ENCODE data around the gene TOX2. TPM values are rescaled to one million over a fixed set of nuclear protein-coding genes. Genes with fewer than 3 reads are reported as not detected.

TOX2 gene
- total RNA-seq, result not detected

GRCh38 chr20:43914311-43915210 is at the start of gene TOX2:
TOX2 (plus strand) TSS chr20:43914852; CDS start chr20:43914892, 40 bp downstream.
- H3K27me3 ChIP-seq (ENCODE audit: control insufficient read depth in 3 of 3, insufficient read depth in 3 of 3, low read length in 3 of 3), result peaks cover 26 to 35% (median 32%) of the 10 kb centered on the region in 3 donors
- H3K9ac ChIP-seq (ENCODE audit: low read depth in 1 of 3, low read length in 3 of 3), result no peak within 1 kb of the TSS
- H3K9me3 ChIP-seq (ENCODE audit: control insufficient read depth in 3 of 3, low read length in 3 of 3), result peaks cover 0 to 6% (median 6%) of the 10 kb centered on the region in 3 donors
- peaks cover 5 to 12% (median 7%) of the 10 kb centered on the region in 3 donors for H3K4me1 ChIP-seq (ENCODE audit: control insufficient read depth in 3 of 3, insufficient read depth in 3 of 3, low read length in 3 of 3)
- no peak within 1 kb of the TSS for H3K27ac ChIP-seq (ENCODE audit: low read depth, low read length)
- H3K4me3 ChIP-seq (ENCODE audit: low read length in 3 of 3), result peak within 1 kb of the TSS; percentile 45 to 57 (median 54)
- no peaks in the 10 kb centered on the region for H3K36me3 ChIP-seq (ENCODE audit: control insufficient read depth in 3 of 3, insufficient read depth in 3 of 3, low read length in 3 of 3)

GRCh38 chr20:43868091-43868490 is 46.6 kb upstream of the TOX2 start:
- Histone ChIP-seq H3K9me3 (ENCODE audit: control insufficient read depth in 3 of 3, low read length in 3 of 3) (no peaks in the 10 kb centered on the region), H3K36me3 (ENCODE audit: control insufficient read depth in 3 of 3, insufficient read depth in 3 of 3, low read length in 3 of 3) (no peaks in the 10 kb centered on the region), H3K27me3 (ENCODE audit: control insufficient read depth in 3 of 3, insufficient read depth in 3 of 3, low read length in 3 of 3) (no peaks in the 10 kb centered on the region), H3K4me3 (ENCODE audit: low read length in 3 of 3) (no peak overlapping the region), H3K27ac (ENCODE audit: low read depth, low read length) (no peak overlapping the region), H3K9ac (ENCODE audit: low read depth in 1 of 3, low read length in 3 of 3) (no peak overlapping the region), H3K4me1 (ENCODE audit: control insufficient read depth in 3 of 3, insufficient read depth in 3 of 3, low read length in 3 of 3) (no peaks in the 10 kb centered on the region)

DNA sequence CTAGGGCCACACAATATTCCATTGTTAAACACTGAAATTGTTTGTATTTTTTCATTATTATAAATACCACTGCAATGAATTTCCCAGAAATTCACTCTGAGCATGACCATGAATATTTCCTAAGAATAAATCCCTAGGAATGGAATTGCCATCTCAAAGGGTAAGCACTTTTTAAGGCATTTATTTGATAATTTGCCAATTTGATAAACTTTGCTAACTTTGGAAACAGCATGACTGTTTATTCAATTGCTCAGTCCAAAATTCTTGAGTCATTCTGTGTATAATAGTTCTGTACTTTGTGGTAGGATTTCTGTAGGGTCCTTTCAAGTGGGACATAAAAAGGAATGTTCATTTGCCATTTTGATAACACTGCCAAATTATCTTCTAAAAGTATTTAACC is 44.2 kb upstream of the TOX2 start:
- Histone ChIP-seq H3K4me3 (ENCODE audit: low read length in 3 of 3) (no peak overlapping the region), H3K4me1 (ENCODE audit: control insufficient read depth in 3 of 3, insufficient read depth in 3 of 3, low read length in 3 of 3) (no peaks in the 10 kb centered on the region), H3K27ac (ENCODE audit: low read depth, low read length) (no peak overlapping the region), H3K27me3 (ENCODE audit: control insufficient read depth in 3 of 3, insufficient read depth in 3 of 3, low read length in 3 of 3) (no peaks in the 10 kb centered on the region), H3K9ac (ENCODE audit: low read depth in 1 of 3, low read length in 3 of 3) (no peak overlapping the region), H3K36me3 (ENCODE audit: control insufficient read depth in 3 of 3, insufficient read depth in 3 of 3, low read length in 3 of 3) (no peaks in the 10 kb centered on the region), H3K9me3 (ENCODE audit: control insufficient read depth in 3 of 3, low read length in 3 of 3) (no peaks in the 10 kb centered on the region)

DNA sequence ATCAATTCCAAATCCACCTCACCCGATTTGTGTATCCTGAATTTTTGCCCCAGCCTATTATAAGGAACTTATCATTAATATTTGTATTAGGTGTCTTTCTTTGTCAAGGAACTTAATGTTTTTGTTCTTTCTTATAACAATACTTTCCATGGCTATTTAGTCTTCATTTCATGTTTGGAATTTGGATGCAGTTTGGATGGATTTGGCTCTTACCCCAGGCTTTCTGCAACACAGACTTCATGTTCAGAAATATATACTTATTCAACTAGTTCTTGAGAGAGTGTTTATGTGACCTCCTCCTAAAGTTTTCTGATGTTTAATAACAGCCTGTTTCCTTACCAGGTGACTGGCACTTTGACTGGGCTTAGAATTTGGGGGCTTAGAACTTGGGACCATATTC is 35.9 kb upstream of the TOX2 start:
- Histone ChIP-seq H3K4me1 (ENCODE audit: control insufficient read depth in 3 of 3, insufficient read depth in 3 of 3, low read length in 3 of 3) (no peaks in the 10 kb centered on the region), H3K27me3 (ENCODE audit: control insufficient read depth in 3 of 3, insufficient read depth in 3 of 3, low read length in 3 of 3) (no peaks in the 10 kb centered on the region), H3K36me3 (ENCODE audit: control insufficient read depth in 3 of 3, insufficient read depth in 3 of 3, low read length in 3 of 3) (no peaks in the 10 kb centered on the region), H3K27ac (ENCODE audit: low read depth, low read length) (no peak overlapping the region), H3K4me3 (ENCODE audit: low read length in 3 of 3) (no peak overlapping the region), H3K9ac (ENCODE audit: low read depth in 1 of 3, low read length in 3 of 3) (no peak overlapping the region), H3K9me3 (ENCODE audit: control insufficient read depth in 3 of 3, low read length in 3 of 3) (no peaks in the 10 kb centered on the region)

- Histone ChIP-seq H3K36me3 (ENCODE audit: control insufficient read depth in 3 of 3, insufficient read depth in 3 of 3, low read length in 3 of 3) (no peaks in the 10 kb centered on the region), H3K27me3 (ENCODE audit: control insufficient read depth in 3 of 3, insufficient read depth in 3 of 3, low read length in 3 of 3) (peaks cover 0 to 3% (median 0%) of the 10 kb centered on the region in 3 donors), H3K4me3 (ENCODE audit: low read length in 3 of 3) (no peak overlapping the region), H3K9ac (ENCODE audit: low read depth in 1 of 3, low read length in 3 of 3) (no peak overlapping the region), H3K27ac (ENCODE audit: low read depth, low read length) (no peak overlapping the region), H3K4me1 (ENCODE audit: control insufficient read depth in 3 of 3, insufficient read depth in 3 of 3, low read length in 3 of 3) (no peaks in the 10 kb centered on the region), H3K9me3 (ENCODE audit: control insufficient read depth in 3 of 3, low read length in 3 of 3) (no peaks in the 10 kb centered on the region)
Observed at GRCh38 chr20:43893930-43894329, 20.7 kb upstream of the TOX2 start.

GRCh38 chr20:43894491-43894890 is 20.2 kb upstream of the TOX2 start:
- H3K9me3 ChIP-seq (ENCODE audit: control insufficient read depth in 3 of 3, low read length in 3 of 3), result no peaks in the 10 kb centered on the region
- peaks cover 0 to 3% (median 0%) of the 10 kb centered on the region in 3 donors for H3K4me1 ChIP-seq (ENCODE audit: control insufficient read depth in 3 of 3, insufficient read depth in 3 of 3, low read length in 3 of 3)
- no peak overlapping the region for H3K9ac ChIP-seq (ENCODE audit: low read depth in 1 of 3, low read length in 3 of 3)
- peaks cover 0 to 3% (median 0%) of the 10 kb centered on the region in 3 donors for H3K27me3 ChIP-seq (ENCODE audit: control insufficient read depth in 3 of 3, insufficient read depth in 3 of 3, low read length in 3 of 3)
- no peak overlapping the region for H3K4me3 ChIP-seq (ENCODE audit: low read length in 3 of 3)
- no peak overlapping the region for H3K27ac ChIP-seq (ENCODE audit: low read depth, low read length)
- H3K36me3 ChIP-seq (ENCODE audit: control insufficient read depth in 3 of 3, insufficient read depth in 3 of 3, low read length in 3 of 3), result no peaks in the 10 kb centered on the region

DNA sequence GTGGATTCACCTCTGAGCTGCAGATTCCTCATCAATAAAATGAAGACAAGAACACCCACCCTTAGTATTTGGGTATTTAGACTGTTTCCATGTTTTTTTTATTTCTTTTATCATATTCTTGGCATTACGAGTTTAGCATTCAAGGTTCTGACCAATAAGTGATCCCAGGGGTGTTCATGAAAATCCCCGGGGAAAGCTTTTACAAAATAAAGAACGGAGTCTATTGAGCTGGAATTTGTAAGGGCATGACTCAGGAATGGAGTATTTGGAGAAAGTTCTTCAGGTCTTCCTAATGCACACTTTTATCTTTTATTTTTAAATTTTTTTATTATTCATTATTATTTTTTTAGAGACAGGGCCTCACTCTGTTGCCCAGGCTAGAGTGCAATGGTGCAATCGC is 19.4 kb upstream of the TOX2 start:
- no peaks in the 10 kb centered on the region for H3K36me3 ChIP-seq (ENCODE audit: control insufficient read depth in 3 of 3, insufficient read depth in 3 of 3, low read length in 3 of 3)
- peaks cover 0 to 5% (median 2%) of the 10 kb centered on the region in 3 donors for H3K4me1 ChIP-seq (ENCODE audit: control insufficient read depth in 3 of 3, insufficient read depth in 3 of 3, low read length in 3 of 3)
- H3K9ac ChIP-seq (ENCODE audit: low read depth in 1 of 3, low read length in 3 of 3), result no peak overlapping the region
- H3K4me3 ChIP-seq (ENCODE audit: low read length in 3 of 3), result no peak overlapping the region
- peaks cover 0 to 3% (median 0%) of the 10 kb centered on the region in 3 donors for H3K27me3 ChIP-seq (ENCODE audit: control insufficient read depth in 3 of 3, insufficient read depth in 3 of 3, low read length in 3 of 3)
- H3K27ac ChIP-seq (ENCODE audit: low read depth, low read length), result no peak overlapping the region
- H3K9me3 ChIP-seq (ENCODE audit: control insufficient read depth in 3 of 3, low read length in 3 of 3), result no peaks in the 10 kb centered on the region

DNA sequence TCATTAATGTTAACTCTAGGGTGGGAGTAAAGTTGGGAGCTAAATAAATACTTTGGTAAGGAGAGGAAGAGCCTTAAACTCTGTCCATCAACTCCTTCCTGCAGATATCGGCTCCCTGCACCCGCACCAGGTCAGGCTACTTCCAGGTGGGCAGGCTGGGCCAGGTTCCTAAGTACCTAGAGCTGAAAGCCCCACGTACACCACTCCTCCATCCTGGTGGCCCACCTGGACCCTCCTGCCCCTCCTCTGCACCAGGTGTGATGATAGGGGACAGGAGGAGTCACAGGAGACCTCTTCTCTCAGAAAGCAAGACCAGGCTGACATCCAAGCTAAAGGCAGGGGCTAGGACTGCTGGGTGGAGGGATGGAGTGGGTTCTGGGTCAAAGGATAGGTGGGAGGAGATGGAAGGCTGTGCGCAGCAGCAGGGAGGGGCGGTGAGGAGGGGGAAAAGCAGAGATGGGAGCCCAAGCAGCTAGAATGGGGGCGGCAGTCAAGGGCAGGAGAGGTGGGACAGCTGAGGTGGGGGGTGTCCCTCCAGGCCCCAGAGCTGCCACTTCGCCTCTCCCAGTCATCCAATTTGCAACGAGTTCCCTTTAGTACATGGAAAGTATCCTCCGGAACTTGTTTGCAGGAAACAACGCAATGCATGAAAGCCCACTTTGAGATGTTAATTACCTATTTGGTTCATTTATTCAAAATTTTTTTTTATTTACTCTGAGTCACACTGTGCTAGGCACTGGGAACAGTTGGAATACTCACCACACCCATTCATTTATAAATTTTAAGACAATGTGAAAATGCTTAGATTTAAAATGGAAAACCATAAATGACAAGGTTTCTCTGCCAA is 15.2 kb upstream of the TOX2 start:
- Histone ChIP-seq H3K9ac (ENCODE audit: low read depth in 1 of 3, low read length in 3 of 3) (no peak overlapping the region), H3K27me3 (ENCODE audit: control insufficient read depth in 3 of 3, insufficient read depth in 3 of 3, low read length in 3 of 3) (peaks cover 0 to 3% (median 0%) of the 10 kb centered on the region in 3 donors), H3K4me3 (ENCODE audit: low read length in 3 of 3) (no peak overlapping the region), H3K27ac (ENCODE audit: low read depth, low read length) (no peak overlapping the region), H3K36me3 (ENCODE audit: control insufficient read depth in 3 of 3, insufficient read depth in 3 of 3, low read length in 3 of 3) (no peaks in the 10 kb centered on the region), H3K4me1 (ENCODE audit: control insufficient read depth in 3 of 3, insufficient read depth in 3 of 3, low read length in 3 of 3) (peaks cover 0 to 5% (median 2%) of the 10 kb centered on the region in 3 donors), H3K9me3 (ENCODE audit: control insufficient read depth in 3 of 3, low read length in 3 of 3) (peaks cover 0 to 2% (median 2%) of the 10 kb centered on the region in 3 donors)

GRCh38 chr20:43900121-43900466 is 14.6 kb upstream of the TOX2 start:
- Histone ChIP-seq H3K9ac (ENCODE audit: low read depth in 1 of 3, low read length in 3 of 3) (no peak overlapping the region), H3K36me3 (ENCODE audit: control insufficient read depth in 3 of 3, insufficient read depth in 3 of 3, low read length in 3 of 3) (no peaks in the 10 kb centered on the region), H3K27me3 (ENCODE audit: control insufficient read depth in 3 of 3, insufficient read depth in 3 of 3, low read length in 3 of 3) (peaks cover 0 to under 1% (median 0%) of the 10 kb centered on the region in 3 donors), H3K27ac (ENCODE audit: low read depth, low read length) (no peak overlapping the region), H3K4me1 (ENCODE audit: control insufficient read depth in 3 of 3, insufficient read depth in 3 of 3, low read length in 3 of 3) (peaks cover 0 to 5% (median 2%) of the 10 kb centered on the region in 3 donors), H3K9me3 (ENCODE audit: control insufficient read depth in 3 of 3, low read length in 3 of 3) (peaks cover 0 to 2% (median 2%) of the 10 kb centered on the region in 3 donors), H3K4me3 (ENCODE audit: low read length in 3 of 3) (no peak overlapping the region)

- H3K36me3 ChIP-seq (ENCODE audit: control insufficient read depth in 3 of 3, insufficient read depth in 3 of 3, low read length in 3 of 3), result no peaks in the 10 kb centered on the region
- H3K4me1 ChIP-seq (ENCODE audit: control insufficient read depth in 3 of 3, insufficient read depth in 3 of 3, low read length in 3 of 3), result peaks cover 0 to 5% (median 2%) of the 10 kb centered on the region in 3 donors
- no peak overlapping the region for H3K9ac ChIP-seq (ENCODE audit: low read depth in 1 of 3, low read length in 3 of 3)
- H3K4me3 ChIP-seq (ENCODE audit: low read length in 3 of 3), result no peak overlapping the region
- H3K27ac ChIP-seq (ENCODE audit: low read depth, low read length), result no peak overlapping the region
- H3K9me3 ChIP-seq (ENCODE audit: control insufficient read depth in 3 of 3, low read length in 3 of 3), result peaks cover 0 to 2% (median 2%) of the 10 kb centered on the region in 3 donors
- H3K27me3 ChIP-seq (ENCODE audit: control insufficient read depth in 3 of 3, insufficient read depth in 3 of 3, low read length in 3 of 3), result no peaks in the 10 kb centered on the region
Observed at GRCh38 chr20:43900496-43900895, 14.2 kb upstream of the TOX2 start.

All from skeletal muscle tissue (tissue), 4 donors.